ENCODE data around the gene MCTP1.

- TF ChIP-seq CTCF (IDR thresholded peaks at IDR 0.05; ENCODE audit: poor library complexity) = no peak
- no peak for TF ChIP-seq EZH2phosphoT487 (IDR thresholded peaks at IDR 0.05; ENCODE audit: low read depth, severe bottlenecking, unreplicated experiment)
Measured at GRCh38 chr5:95153511-95153910, 131.4 kb downstream of the MCTP1 start.

Data from hepatocyte (in vitro differentiated cells).